Omental fat pad (tissue), 4 donors: Measurements from ENCODE around the gene CDC7. TPM values are rescaled to one million over a fixed set of nuclear protein-coding genes. Genes with fewer than 3 reads are reported as not detected.

Source experiments
- ATAC-seq: fragments of 150-250 bp; one replicate; pipeline ENCODE4 v1.9.1; 2016; ENCODE audit warnings: mild to moderate bottlenecking, moderate library complexity; ENCODE audit not compliant: low FRiP score
- DNase-seq: peaks from one replicate; pipeline ENCODE4 v3.0.0-alpha.2; 2019; ENCODE audit warnings: low spot score
- CTCF ChIP-seq, 3 donors: fragments of 450-650 bp; IDR thresholded peaks; one replicate each; pipeline ENCODE4 v1.5.1; 2016 to 2017; ENCODE audit warnings: antibody characterized with exemption in 3 of 3, mild to moderate bottlenecking in 3 of 3, moderate library complexity in 2 of 3
- total RNA-seq, 4 donors: library from RNA; depleted of rRNA; stranded (reverse); fragments of >200 nt; gene quantifications; one replicate each; pipeline ENCODE4 v1.1.0, GENCODE V29; 2016

The CDC7 gene
- total RNA-seq, 4 donors from 2014 or later = 1.4 to 4.1 (median 2.4) TPM

GRCh38 chr1:91490501-91490900 lies 10.2 kb upstream of the CDC7 start:
- DNase-seq (no peak), ATAC-seq (no peak)
- no peak for TF ChIP-seq CTCF (IDR thresholded peaks at IDR 0.05)

- no peak for DNase-seq
- no peak for ATAC-seq
- no peak for TF ChIP-seq CTCF (IDR thresholded peaks at IDR 0.05)
Measured at GRCh38 chr1:91498035-91498434, 2.6 kb upstream of the CDC7 start.

GRCh38 chr1:91498498-91499245 lies 2.0 kb upstream of the CDC7 start:
- TF ChIP-seq CTCF (IDR thresholded peaks at IDR 0.05) = no peak
- ATAC-seq = no peak
- DNase-seq = no peak

GRCh38 chr1:91499346-91499745 lies 1.3 kb upstream of the CDC7 start:
- DNase-seq (no peak), ATAC-seq (no peak)
- no peak for TF ChIP-seq CTCF (IDR thresholded peaks at IDR 0.05)

GRCh38 chr1:91499904-91500755 lies 521 bp upstream of the CDC7 start:
- ATAC-seq (no peak), DNase-seq (no peak)
- no peak for TF ChIP-seq CTCF (IDR thresholded peaks at IDR 0.05)

- DNase-seq (no peak), ATAC-seq (no peak)
- TF ChIP-seq CTCF (IDR thresholded peaks at IDR 0.05) = no peak
Measured at GRCh38 chr1:91501523-91501851, 836 bp downstream of the CDC7 start.
